ENCODE results near the gene BAZ2A.

Gene BAZ2A

DNA sequence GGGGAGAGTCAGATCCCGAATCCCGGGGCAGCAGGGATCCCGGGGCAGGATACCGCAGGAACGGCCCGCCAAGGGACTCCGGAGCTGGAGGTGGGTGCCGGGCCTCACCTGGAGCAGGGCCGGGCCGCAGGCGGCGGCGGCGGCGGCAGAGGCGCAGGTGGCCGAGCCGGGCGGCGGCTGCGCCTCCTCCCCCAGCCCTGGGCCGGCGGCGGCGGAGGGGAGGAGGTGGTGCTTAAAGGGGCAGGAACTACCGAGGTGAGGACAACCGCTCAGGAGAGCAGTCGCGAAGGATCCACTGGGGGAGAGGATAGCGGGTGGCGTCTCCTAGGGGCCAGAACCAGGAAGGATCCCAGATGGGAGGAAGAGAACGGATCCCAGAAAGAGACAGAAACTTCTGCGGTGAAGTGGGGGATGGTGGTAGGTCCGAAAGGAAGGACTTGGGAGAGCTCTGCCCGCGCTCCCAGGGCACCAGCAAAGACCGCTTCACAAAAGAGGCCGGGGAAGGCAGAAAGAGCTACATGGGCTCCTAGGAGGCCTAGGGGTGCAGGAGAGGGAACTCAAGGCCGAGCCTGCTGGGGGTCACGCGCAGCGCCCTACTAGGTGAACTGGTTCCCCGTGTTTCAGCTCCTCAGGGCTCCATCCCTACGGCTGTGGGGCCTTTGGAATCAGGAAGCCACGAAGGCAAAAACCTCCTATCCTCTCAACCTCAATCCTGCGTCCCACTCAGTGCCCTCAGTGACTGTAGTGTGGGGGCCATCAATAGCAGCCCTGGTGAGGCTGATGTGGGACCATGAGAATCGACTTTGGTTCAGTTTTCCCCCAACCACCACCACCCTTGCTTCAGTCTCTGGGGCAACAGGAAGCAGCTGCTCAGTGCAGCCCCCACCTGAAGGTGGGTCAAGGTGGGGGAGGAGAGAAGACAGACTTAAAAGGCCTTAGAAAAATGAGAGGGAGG, 5.0 kb upstream of the BAZ2A start:
- DNase-seq: peak; percentile 55

DNA sequence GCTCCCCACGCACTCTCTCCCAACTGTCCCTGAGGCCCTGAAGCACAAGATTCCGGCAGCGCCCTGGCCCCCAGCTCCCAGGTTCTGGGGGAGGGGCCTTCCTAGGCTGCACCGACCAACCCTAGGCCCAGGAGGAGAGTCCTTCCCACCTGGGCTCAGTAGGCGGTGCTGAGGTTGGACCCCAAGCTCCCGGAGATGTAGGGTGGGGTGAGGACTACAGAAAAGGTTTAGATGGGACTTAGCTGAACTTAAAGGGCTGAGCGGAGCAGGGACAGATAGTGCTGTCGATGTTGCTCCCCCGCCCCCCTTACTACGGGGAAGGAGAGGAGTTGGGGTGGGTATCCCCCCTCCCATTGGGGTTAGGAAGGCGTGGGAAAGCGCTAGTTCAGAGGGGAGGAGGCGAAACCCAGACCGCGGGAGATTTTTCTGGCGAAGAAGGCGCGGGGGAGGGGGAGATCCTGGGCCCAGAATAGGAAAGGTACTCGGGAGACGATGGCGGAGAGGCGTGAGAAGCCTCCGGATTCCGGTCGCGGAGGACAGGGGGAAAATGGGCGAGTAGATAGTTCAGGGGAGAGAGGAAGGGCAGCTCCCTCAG, 4.2 kb upstream of the BAZ2A start:
- no peak for DNase-seq

DNA sequence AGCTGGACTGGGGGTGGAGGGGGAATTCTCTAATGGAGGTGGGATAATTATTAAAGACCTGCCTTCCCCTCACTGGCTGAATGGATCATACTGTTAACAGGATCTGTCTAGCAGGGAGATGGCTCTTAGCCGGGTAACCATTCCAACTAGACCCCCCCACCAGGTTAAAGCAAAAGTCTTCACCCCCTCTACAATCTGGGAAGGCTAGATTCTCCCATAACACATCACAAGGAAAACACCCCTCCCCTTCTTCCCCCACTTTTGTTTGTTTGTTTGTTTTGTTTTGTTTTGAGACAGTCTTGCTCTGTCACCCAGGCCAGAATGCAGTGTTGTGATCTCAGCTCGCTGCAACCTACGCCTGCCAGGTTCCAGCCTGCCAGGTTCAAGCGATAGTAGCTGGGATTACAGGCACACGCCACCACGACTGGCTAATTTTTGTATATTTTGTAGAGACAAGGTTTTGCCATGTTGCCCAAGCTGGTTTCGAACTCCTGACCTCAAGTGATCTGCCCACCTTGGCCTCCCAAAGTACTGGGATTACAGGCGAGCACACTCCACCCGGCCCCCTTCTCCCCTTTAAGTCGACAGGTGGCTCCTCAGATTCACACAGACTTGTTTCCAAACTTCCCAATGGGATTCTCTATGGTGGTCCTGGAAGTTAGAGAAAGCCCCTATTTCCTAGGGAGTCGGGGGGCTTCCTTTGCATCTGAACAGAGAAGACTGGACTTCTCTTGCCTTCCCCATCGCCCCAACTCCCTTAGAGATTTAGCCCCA, 3.5 kb upstream of the BAZ2A start:
- no peak for DNase-seq

DNA sequence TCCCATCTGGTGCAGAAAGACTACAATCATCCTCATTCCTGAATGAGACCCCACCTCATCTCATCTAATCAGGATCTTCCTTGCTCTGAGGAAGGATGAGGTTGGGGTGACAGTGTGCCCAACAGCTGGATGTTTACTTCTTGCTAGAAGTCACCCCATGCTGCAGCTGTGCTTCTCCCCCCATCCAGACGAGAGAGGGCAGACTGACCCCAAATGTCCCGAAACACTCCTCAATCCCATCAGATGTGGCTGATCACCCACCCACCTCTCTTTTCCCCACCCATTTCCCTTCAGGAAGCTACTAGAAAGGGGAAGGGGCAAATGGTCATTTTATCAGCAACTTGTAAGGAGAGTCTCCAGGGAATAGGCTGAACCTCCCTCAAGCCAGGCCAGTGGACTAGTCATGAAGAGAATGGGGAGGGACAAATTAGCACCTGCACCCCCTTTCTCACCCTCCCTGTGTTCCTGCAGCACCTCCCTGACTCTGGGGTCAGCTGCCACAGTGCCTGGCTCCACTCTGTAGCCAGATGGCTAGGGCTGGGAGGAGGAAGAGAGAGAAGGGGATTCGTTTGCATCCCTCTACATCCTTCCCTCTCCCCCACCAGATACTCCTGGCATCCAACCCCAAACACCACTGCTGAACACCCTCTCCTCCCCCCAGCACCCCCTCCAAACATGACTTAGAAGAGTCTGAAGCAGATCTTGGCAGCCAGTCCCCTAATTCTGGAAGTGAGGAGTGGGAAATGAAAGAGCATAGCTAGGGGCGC, 2.8 kb upstream of the BAZ2A start:
- no peak for DNase-seq

DNA sequence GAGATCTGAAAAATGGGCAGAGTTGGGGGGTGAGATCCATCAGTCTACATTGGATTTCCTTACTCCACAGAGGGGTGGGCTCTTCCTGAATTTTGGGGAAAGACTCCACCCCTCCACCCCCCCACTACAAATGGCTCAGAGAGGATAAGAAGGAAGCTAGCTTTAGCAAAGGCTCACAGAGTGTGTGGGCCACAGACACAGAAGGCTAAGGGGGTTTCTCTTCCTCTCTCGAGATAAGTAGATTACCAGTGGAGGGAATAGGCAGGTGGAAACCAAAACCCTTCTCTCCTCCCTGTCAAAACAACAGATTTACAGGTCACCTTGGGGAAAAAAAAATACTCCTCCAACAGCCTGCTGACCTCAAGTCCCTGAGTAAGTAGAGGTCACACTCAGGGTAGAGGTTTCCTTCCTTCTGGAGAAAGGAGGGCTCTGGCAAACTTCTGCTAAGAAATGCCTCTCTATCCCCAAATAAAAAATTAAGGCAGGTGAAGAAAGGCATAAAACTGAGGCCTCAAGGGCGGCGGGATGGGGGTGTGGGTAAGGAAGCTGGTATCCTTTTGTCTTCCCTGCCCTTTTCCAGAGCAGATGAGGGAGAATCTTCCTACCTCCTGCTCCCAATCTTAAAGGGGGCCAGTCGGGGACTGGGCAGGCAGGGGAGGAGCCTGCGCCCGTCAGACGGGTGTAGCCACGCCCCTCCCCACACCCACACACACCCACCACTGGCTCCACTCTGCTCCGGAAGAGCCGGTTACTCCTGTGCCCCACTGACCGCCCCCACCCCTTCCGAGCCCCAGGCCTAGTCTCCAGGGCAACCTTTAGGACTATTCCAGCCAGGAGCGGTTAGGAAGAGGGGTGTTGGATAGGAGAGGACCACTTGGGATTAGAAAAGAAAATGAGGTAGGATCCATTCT, 1.9 kb upstream of the BAZ2A start:
- peak; percentile 22 for DNase-seq

DNA sequence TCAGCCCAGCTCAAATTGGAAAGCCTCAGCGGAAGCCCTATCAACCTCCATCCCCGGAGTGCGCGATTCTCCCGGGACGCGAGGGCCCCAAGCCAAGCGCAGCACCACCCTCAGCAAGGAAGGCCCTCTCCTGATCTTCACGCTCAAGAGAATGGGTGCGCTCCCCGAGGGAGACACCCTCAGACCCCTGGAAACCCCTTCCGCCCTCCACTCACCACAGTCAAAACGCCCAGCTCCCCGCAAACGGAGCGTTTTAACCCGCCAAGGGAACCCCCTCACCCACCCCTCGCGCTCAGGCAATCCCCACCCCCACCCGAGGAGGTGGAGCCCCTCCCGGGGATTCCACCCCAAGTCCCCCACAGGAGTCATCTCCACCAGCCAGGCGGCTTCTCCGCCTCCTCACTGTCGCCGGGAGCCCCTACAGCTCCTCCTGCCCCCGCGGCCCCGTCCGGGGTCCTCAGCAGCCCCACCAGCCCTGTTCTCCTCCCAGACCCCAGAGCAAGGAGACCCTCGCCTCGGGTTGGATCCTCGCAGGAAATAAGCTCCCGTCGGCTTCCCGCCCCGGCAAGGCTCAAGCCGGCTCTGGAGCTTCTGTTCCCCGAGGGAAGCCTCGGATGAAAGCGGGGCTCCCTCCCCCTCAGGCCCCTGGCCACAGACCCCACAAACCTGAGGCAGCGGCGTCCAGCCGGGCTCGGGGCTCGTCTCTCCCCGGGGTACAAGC, 507 bp downstream of the BAZ2A start:
- peak; percentile 29 for DNase-seq

DNA sequence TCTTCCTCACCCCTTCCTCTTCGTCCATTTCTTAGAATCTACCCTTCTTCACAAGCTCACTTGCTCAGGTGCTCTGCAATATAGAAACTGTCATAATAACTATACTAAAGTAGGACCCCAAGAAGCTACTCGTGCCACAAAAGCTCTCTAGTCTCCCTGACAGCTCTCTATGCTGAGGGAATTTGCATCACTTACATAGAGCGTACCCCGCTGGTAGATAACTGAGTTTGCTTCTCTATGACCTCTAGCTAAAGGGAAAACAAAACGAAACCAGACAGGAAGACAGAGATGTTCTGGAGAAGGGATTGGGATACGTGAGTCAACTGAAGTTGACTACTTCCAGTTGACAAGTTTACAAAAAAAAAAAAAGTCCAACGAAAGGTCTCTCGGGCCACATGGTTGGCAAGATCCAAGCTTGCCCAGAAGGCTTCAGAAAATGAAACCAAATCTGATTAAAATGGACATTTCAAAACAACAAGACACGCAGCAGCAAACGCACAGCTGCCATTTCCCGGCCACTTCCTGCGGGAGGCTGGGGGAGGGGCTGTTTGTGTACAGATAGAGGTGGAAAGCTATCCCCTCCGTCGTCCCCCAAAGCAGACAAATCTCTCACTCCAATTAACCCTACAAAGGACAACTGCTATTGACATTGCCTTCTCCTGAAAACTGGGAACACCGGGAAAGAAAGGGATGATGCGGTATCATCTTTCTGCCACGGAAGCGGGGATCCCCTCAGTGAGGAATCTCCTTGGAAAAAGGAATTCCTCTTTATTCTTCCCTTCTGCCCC, 1.3 kb downstream of the BAZ2A start:
- DNase-seq: peak; percentile 58

DNA sequence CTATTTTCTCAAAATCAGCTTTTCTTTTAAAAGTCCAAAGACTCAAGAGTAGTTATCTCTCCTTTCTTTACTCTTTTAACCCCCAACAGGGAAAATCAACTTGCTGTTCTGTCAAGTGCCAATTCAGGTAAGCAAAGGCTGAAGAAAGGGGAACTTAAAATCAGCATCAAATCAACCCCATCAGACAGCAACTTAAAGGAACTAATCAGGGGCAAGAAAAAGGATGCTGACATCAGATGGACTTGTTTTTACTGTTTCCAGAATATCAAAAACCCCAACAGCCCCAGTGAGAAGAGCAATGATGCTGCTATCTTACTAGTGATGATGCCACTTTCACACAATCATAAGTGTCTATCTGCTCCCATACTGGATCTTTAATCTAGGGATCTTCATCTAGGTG, 3.4 kb downstream of the BAZ2A start:
- DNase-seq: no peak

DNA sequence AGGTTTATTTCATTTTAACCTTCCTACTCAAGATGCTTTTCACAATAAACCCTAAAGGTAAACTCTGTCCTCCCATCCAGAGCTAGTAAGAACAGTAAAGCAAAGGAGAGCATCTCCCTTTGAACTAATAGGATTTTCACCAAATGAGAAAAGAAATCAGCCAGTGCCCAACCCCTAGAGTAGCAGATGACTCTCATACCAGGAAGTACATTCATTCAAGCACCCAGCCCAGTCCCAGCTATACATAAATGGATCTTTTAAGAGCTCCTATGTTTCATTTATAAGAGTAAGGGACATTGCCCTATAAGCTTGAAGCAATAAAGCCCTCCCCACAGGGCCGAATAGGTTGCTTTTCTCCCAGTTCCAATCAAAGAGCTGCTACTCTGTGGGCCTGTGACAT, 7.6 kb downstream of the BAZ2A start:
- no peak for DNase-seq

DNA sequence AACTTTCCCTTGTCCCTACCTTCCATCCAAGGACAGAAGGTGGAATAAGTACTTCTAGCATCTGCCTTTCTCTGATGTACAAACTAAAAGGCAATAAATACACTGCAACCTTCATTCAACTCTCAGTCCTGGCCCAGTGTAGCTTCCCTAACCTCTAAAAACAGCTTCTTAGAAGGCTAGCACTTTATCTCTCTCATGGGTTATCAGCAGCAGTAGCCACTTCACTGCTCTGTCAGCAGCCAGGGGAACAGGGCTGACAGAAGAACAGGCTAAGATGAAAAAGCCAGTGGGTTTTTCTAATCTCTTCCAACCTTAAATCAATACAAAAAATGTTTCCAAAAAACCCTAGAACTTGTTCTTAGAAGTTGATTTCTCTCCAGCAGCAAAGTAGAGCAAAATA, 13.2 kb downstream of the BAZ2A start:
- DNase-seq: no peak

DNA sequence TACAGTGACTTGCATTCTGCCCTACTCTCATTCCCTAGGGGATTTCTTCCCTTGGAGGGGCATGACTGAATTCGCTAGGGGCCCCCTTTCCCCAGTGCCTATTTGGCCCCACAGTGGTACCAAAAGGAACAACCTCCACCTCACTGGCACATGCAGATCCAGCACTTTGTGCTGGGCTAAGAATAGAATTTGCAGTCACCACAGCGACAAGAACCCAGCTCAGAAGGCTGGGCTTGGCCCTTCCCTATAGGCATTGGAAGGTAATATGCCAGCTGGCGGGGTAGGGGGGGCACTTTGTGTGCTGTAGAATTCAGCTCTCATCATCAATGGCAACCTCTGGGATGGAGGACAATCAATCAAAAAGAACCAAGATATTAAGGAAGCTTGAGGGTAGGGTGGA, 13.9 kb downstream of the BAZ2A start:
- DNase-seq: no peak

DNA sequence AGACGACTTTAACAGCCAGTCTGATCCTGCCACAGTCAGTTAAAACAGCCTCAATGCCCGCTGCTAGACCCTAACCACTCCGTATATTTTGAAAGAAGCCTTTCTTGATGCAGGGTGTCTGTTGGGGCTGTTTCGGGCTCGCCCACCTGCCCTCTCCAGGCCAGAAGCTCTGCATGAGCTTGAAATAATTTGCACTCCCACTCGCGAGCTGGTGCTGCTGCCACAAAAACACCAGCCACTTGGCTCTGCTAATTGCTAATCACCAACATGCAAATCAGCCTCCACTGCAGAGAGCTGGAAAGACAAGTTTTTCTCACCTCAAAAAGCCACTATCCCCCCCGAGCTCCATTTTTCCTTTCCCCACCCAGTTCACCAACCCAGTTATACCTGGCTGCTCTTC, 15.5 kb downstream of the BAZ2A start:
- DNase-seq: no peak

DNA sequence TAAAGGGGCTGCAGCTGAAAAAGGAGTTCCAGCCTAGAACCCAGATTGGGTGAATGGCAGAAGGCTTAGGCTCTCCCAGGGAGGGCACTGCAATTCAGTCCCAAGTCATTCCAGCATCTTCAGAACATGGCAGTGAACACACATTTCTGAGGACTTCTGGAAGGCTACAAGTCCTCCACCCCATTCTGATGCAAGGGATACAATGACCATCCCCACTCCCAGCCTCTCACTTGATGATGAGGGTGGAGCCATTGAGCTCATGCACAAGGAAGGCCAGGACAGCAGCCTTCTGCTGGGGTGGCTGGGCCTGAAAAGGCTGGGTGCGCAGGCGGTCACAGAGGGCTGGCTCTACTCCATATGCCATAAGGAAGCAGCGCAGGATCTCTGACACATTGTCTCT, 25.8 kb downstream of the BAZ2A start:
- no peak for DNase-seq

DNA sequence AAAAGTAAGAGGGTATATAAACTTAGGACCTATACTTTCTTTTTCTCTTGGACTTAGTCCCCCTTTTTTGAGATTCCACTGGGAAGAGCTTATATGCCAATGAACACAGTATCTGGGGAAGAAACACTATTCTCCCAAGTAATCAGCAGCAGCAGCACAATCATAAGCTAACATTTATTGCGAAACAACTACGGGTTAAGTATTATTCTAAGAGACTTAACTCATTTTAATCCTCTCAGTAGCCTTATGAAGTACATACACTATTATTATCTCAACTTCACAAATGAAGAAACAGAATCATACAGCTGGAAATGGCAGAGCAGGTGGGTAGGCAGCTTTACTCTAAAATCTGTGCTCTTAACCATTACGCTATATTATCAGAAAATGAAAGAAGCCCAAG, 27.9 kb downstream of the BAZ2A start:
- DNase-seq: no peak

DNA sequence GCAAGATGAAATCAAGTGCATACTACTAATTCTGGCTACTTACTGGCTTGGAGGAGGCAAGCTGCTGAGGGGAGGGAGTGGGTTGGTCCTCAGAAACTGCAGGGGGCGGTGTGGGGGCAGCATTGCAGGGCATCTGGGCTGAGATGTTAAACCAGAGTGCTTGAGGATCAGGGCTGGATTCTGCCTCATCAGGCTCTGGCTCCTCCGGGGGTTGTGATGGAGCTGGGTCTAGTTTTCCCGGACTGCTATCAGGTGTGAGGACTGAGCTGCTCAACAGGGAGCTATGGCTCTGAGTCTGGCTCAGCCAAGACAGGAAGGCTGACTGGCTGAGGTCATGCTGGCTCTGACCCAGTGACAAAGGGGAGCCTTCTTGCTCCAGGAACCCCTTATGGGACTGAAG, 28.6 kb downstream of the BAZ2A start:
- DNase-seq: no peak

DNA sequence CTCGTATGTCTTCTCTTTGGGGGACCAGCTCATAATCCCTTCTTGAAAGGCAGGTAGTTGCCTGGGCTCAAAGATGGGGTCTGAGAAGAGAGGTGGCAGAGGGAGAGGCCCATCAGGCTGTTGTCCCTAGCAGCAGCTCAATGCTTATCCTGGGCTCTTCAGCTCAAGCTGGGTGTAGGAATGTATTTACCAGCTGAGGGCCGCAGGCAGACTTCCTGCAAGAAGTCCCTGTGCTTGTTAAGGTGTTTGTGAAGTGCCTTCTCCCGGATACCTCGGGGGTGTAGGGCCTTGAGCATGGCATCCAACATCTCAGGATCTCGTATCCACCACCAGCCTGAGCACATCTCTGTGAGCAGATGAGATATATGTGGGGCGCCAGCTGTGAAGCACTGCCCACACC, 29.4 kb downstream of the BAZ2A start:
- no peak for DNase-seq

DNA sequence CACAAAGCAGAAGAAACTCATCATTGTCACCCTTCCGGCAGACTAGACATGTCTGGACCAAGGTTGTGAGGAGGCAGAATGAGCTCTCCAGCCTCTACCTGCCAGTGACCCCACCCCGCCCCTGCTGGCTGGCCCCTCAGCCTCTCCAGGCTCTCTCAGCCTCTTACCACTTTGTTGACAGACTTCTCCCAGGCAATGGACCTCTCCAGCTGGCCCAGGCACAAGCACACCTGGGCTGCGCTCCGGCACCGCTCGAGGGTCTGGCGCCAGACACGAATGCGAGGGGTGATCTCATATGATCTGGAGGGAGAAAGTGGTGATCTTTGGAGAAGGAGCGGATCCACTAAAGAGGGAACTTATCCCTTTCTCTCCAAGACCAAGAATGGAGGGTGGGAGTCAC, 30.3 kb downstream of the BAZ2A start:
- no peak for DNase-seq

DNA sequence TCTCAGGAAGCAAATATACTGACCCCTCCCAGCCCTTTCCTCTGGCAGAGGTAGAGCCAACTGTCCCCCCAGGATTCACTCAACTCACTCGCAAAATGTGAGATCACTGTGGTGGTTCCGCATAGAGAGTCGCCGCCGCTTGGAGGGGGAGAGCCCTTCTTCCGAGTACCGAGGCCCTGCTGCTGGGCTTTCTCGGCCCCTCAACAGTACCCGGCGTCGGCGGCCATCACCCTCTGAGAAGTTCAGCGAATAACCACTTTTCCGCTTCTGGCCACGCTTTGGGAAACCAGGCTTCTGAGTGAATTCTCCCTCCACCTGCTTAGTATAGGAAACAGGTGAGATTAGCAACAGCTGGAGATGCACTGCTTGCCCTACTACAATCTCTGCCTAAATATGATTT, 31.1 kb downstream of the BAZ2A start:
- DNase-seq: no peak

DNA sequence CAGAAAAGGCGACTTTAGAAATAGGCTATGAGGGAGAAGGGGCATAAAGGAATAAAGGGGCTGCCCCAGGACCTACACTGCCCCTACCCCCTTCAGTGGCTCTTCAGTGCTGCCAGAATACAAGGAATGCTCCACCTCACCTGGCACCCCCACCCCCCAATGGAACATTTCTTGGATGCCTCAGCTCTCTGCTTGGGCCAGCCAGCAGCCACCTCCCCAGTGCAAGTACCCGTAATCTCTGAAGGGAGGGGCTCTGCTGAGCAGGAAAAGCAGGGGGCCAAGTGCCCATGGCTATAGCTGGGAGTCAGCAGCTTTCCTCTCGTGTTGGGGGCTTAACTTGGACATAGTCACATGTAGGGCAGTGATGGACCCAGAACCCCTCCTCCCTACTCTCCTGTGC, 33.3 kb downstream of the BAZ2A start:
- DNase-seq: no peak

DNA sequence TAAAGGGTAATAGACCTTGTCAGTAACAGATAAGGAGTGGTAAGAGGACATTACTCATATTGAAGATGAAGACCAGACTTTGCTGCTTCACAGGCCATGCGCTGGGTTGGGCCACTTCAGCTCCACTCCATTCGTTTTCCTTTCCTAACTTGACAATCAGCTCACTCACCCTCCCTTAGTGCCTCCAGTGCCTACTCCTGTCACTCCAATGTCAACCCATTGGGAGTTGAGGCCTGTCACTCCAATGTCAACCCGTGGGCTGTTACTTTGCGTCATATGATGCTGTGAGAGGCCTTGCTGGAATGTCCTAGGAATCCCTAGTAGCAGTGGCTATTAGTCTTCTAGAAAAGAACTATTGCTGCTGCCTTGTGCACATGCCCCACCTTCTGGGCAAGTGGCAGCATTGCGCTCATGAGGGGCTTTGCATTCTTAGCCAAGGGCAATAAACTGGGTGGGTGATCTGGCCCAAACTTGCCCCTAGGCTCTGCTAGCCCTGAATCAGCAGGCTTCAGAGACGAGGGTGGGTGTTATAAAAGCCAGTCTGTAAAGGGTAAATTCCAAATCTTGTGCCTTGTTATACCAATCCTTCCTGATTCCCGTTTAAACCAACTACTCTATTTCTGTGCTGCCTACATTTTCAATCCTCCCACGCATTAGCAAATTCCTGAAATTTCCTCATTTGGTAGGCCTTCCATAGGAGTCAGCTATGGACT, 36.1 kb downstream of the BAZ2A start:
- peak; percentile 40 for DNase-seq

Data from activated effector memory CD4-positive, alpha-beta T cell treated with Interleukin-2 at 50 U/mL for 16 hours (primary cell).